B cell (primary cell): ENCODE results near the gene KRT72. TPM values are rescaled to one million over a fixed set of nuclear protein-coding genes. Genes with fewer than 3 reads are reported as not detected.

Experiments
- ATAC-seq: fragments of 200-7000 bp; cut with Tn5 transposase; one replicate; pipeline ENCODE4 v1.10.0; 2021; ENCODE audit warnings: low read depth, mild to moderate bottlenecking, moderate number of reproducible peaks, moderate library complexity
- CTCF ChIA-PET: fragments of 350-600 bp; sonication (Branson Sonifier 250); formaldehyde crosslinking; loops from one replicate; lab custom pipeline; 2021; ENCODE audit warnings: antibody characterized with exemption, inconsistent platforms; lab: Charles Lee
- POLR2A ChIA-PET: fragments of 350-600 bp; sonication (Branson Sonifier 250); formaldehyde crosslinking; loops from one replicate; lab custom pipeline; 2021; ENCODE audit warnings: antibody characterized with exemption; lab: Charles Lee
- DNase-seq: peaks from one replicate; pipeline ENCODE4 v3.0.0; 2013
- H2AFZ ChIP-seq: 2 replicates; pipeline ENCODE4 v1.6.1; 2012; ENCODE audit warnings: mild to moderate bottlenecking, low read depth, low read length; ENCODE audit not compliant: insufficient read depth, poor library complexity, severe bottlenecking
- H3K27ac ChIP-seq, 2 donors: 1 replicate in 1 of 2; 2 replicates in 1 of 2; pipeline ENCODE4 v1.5.1; 2012 to 2013; ENCODE audit warnings: low read length in 2 of 2, mild to moderate bottlenecking in 2 of 2, moderate library complexity in 1 of 2
- H3K27me3 ChIP-seq, 4 experiments: fragments of 200-600 bp in 1 of 4; sonication (generic) in 1 of 4; replicated peaks in 1 of 4; 1 replicate in 2 of 4; 2 replicates in 2 of 4; pipeline versions ENCODE4 v1.6.1 to v1.7.0; 2013 to 2016; ENCODE audit warnings: low read length in 3 of 4, mild to moderate bottlenecking in 2 of 4, mixed read lengths in 1 of 4, moderate library complexity in 1 of 4; ENCODE audit not compliant: insufficient read depth in 4 of 4, control insufficient read depth in 3 of 4; ENCODE audit errors: control extremely low read depth in 1 of 4
- H3K36me3 ChIP-seq, 2 experiments: replicated peaks in 1 of 2; 1 replicate in 1 of 2; 2 replicates in 1 of 2; pipeline versions ENCODE4 v1.6.1 to v1.7.1; 2013; ENCODE audit warnings: low read length in 1 of 2; ENCODE audit not compliant: insufficient read depth in 2 of 2, control insufficient read depth in 1 of 2; ENCODE audit errors: control extremely low read depth in 1 of 2, extremely low read depth in 1 of 2
- H3K4me1 ChIP-seq, 2 donors: fragments of 200-600 bp in 1 of 2; sonication (generic) in 1 of 2; 1 replicate in 1 of 2; 2 replicates in 1 of 2; pipeline versions ENCODE4 v1.5.1 to v1.6.1; 2013 to 2017; ENCODE audit warnings: low read length in 2 of 2; ENCODE audit not compliant: control insufficient read depth in 2 of 2, insufficient read depth in 2 of 2
- H3K4me2 ChIP-seq: replicated peaks from 2 replicates; pipeline ENCODE3; 2012; ENCODE audit warnings: mild to moderate bottlenecking, low read depth, low read length; ENCODE audit not compliant: poor library complexity, severe bottlenecking
- H3K4me3 ChIP-seq, 5 experiments: fragments of 200-600 bp in 1 of 5; sonication (generic) in 1 of 5; 1 replicate in 3 of 5; 2 replicates in 2 of 5; pipeline versions ENCODE4 v1.5.1 to v1.7.0; 2011 to 2016; ENCODE audit warnings: low read length in 4 of 5, mild to moderate bottlenecking in 4 of 5, low read depth in 2 of 5, control low read depth in 1 of 5, moderate library complexity in 1 of 5; ENCODE audit not compliant: insufficient read depth in 1 of 5; ENCODE audit errors: control extremely low read depth in 1 of 5, extremely low read depth in 1 of 5
- H3K79me2 ChIP-seq: fragments of 200-600 bp; sonication (generic); one replicate; pipeline ENCODE4 v1.6.0; 2016; ENCODE audit warnings: low read length; ENCODE audit not compliant: control insufficient read depth, insufficient read depth
- H3K9ac ChIP-seq: fragments of 200-600 bp; sonication (generic); 2 replicates; pipeline ENCODE4 v1.6.1; 2017; ENCODE audit warnings: mild to moderate bottlenecking, low read length, moderate library complexity
- H3K9me3 ChIP-seq, 3 donors: one replicate each; pipeline versions ENCODE4 v1.6.1 to v1.7.1; 2013; ENCODE audit warnings: low read length in 2 of 3; ENCODE audit not compliant: control insufficient read depth in 2 of 3, insufficient read depth in 1 of 3; ENCODE audit errors: control extremely low read depth in 1 of 3
- H4K20me1 ChIP-seq: 2 replicates; pipeline ENCODE4 v1.6.0; 2012; ENCODE audit warnings: mild to moderate bottlenecking, low read length; ENCODE audit not compliant: insufficient read depth, control insufficient read depth, poor library complexity, severe bottlenecking
- H3K27ac Mint-ChIP-seq: one replicate; pipeline ENCODE4 v1.8.0; 2021; ENCODE audit warnings: mixed read lengths
- H3K27me3 Mint-ChIP-seq: one replicate; pipeline ENCODE4 v1.8.0; 2021; ENCODE audit warnings: mixed read lengths
- H3K4me1 Mint-ChIP-seq: one replicate; pipeline ENCODE4 v1.8.0; 2021; ENCODE audit warnings: mixed read lengths
- H3K4me3 Mint-ChIP-seq: one replicate; pipeline ENCODE4 v1.8.0; 2021; ENCODE audit warnings: mixed read lengths
- H3K9me3 Mint-ChIP-seq: one replicate; pipeline ENCODE4 v1.8.0; 2022; ENCODE audit warnings: mixed read lengths; ENCODE audit not compliant: insufficient read depth
- CTCF ChIP-seq: fragments of 200-600 bp; IDR thresholded peaks from one replicate; pipeline ENCODE4 v1.8.0; 2022; ENCODE audit warnings: antibody characterized with exemption, mild to moderate bottlenecking
- EZH2 ChIP-seq: IDR thresholded peaks from 2 replicates; pipeline ENCODE4 v1.6.1; 2012; ENCODE audit warnings: borderline replicate concordance, low read depth, mild to moderate bottlenecking, moderate library complexity, low read length; ENCODE audit not compliant: insufficient read depth, poor library complexity, severe bottlenecking
- WGBS: methylation state at CpG from one replicate; pipeline ENCODE4 v1.1.5; 2013; ENCODE audit warnings: missing lambda C conversion rate; ENCODE audit not compliant: insufficient coverage; 5-methylcytosine and 5-hydroxymethylcytosine counted together
- intact Hi-C: fragments of 100-400 bp; cut with micrococcal nuclease; formaldehyde crosslinking; loops from one replicate; pipeline ENCODE4 v1.10.0; 2022
- polyA plus RNA-seq: library from polyadenylated mRNA; depleted of rRNA; stranded (reverse); fragments of >200 nt; gene quantifications from 2 replicates; pipeline ENCODE4 v1.2.3, GENCODE V29; 2012
- total RNA-seq, 2 donors: library from RNA; stranded (reverse); fragments of 120-200 nt in 1 of 2; gene quantifications; 1 replicate in 1 of 2; 2 replicates in 1 of 2; pipeline versions ENCODE4 v1.2.3 to v1.2.4, GENCODE V29; 2013 to 2022

KRT72 gene
- total and polyA plus RNA-seq, 2 donors (not counting 1 experiment from before 2014, with no cell fraction given) = 0.04 TPM; not detected in 1

- CTCF ChIA-PET = no interaction called here
- no peaks in the 10 kb centered on the region for H3K4me1 ChIP-seq
Measured at GRCh38 chr12:52557476-52557875, 43.8 kb downstream of the KRT72 start.

GRCh38 chr12:52555577-52555976 lies 45.7 kb downstream of the KRT72 start:
- ChIA-PET CTCF (no interaction called here), POLR2A (no interaction called here)
- intact Hi-C loops = no loop called here
- Histone ChIP-seq H4K20me1 (no peaks in the 10 kb centered on the region), H3K4me1 (no peaks in the 10 kb centered on the region), H3K9ac (no peak overlapping the region), H2AFZ (no peak overlapping the region), H3K4me3 (no peak overlapping the region), H3K4me2 (no peak overlapping the region), H3K27me3 (peaks cover 0 to 6% (median 0%) of the 10 kb centered on the region in 4 experiments), H3K9me3 (no peaks in the 10 kb centered on the region), H3K79me2 (no peaks in the 10 kb centered on the region), H3K27ac (no peak overlapping the region), H3K36me3 (no peaks in the 10 kb centered on the region)
- no peaks in the 10 kb centered on the region for H3K4me1 Mint-ChIP-seq
- peaks cover 15% of the 10 kb centered on the region for H3K27me3 Mint-ChIP-seq
- WGBS = 73% methylated on average over 5 of the region's 6 CpGs
- no peak overlapping the region for H3K4me3 Mint-ChIP-seq
- ATAC-seq = no peak
- DNase-seq = no peak
- H3K9me3 Mint-ChIP-seq = no peaks in the 10 kb centered on the region
- TF ChIP-seq EZH2 (no peak), CTCF (no peak)
- no peak overlapping the region for H3K27ac Mint-ChIP-seq

More at GRCh38 chr12:52557476-52557875, 43.8 kb downstream of the KRT72 start:
- no peaks in the 10 kb centered on the region for H3K36me3 ChIP-seq
- H3K4me1 Mint-ChIP-seq = no peaks in the 10 kb centered on the region
- no peaks in the 10 kb centered on the region for H3K79me2 ChIP-seq
- no peak overlapping the region for H3K27ac ChIP-seq
- H3K27me3 ChIP-seq = peaks cover 0 to 8% (median 0%) of the 10 kb centered on the region in 4 experiments
- no peak for ATAC-seq
- DNase-seq = no peak
- TF ChIP-seq EZH2 (no peak), CTCF (no peak)
- H2AFZ ChIP-seq = no peak overlapping the region
- intact Hi-C loops = no loop called here
- no peaks in the 10 kb centered on the region for H4K20me1 ChIP-seq
- no peak overlapping the region for H3K4me3 ChIP-seq
- H3K4me2 ChIP-seq = no peak overlapping the region
- no peaks in the 10 kb centered on the region for H3K9me3 Mint-ChIP-seq
- H3K9me3 ChIP-seq = no peaks in the 10 kb centered on the region
- no peak overlapping the region for H3K9ac ChIP-seq
- peaks cover 21% of the 10 kb centered on the region for H3K27me3 Mint-ChIP-seq
- POLR2A ChIA-PET = no interaction called here
- no peak overlapping the region for H3K27ac Mint-ChIP-seq
- no CpG with 5 or more reads among the region's 2 CpGs for WGBS
- H3K4me3 Mint-ChIP-seq = no peak overlapping the region
